DND-41 (cell line): ENCODE results near the gene RASAL2.

Experiments
- CTCF ChIP-seq: IDR thresholded peaks from 2 replicates; pipeline ENCODE4 v1.5.1; 2012; ENCODE audit warnings: borderline replicate concordance, low read length, moderate library complexity, mild to moderate bottlenecking; ENCODE audit not compliant: poor library complexity, severe bottlenecking; ENCODE audit errors: extremely low read depth
- EZH2 ChIP-seq: IDR thresholded peaks from 3 replicates; pipeline ENCODE4 v1.6.1; 2012; ENCODE audit warnings: borderline replicate concordance, low read depth, mild to moderate bottlenecking, moderate library complexity, low read length, inconsistent platforms; ENCODE audit not compliant: severe bottlenecking

- TF ChIP-seq CTCF, result no peak
- TF ChIP-seq EZH2, result no peak
Observed at GRCh38 chr1:178066908-178067614, 26.8 kb upstream of the RASAL2 start.
